ENCODE data around the gene NOL3.

NOL3 gene

GRCh38 chr16:67206838-67207248 lies 36.5 kb downstream of the NOL3 start:
- DNase-seq (ENCODE audit: low read depth), result no peak

DNA sequence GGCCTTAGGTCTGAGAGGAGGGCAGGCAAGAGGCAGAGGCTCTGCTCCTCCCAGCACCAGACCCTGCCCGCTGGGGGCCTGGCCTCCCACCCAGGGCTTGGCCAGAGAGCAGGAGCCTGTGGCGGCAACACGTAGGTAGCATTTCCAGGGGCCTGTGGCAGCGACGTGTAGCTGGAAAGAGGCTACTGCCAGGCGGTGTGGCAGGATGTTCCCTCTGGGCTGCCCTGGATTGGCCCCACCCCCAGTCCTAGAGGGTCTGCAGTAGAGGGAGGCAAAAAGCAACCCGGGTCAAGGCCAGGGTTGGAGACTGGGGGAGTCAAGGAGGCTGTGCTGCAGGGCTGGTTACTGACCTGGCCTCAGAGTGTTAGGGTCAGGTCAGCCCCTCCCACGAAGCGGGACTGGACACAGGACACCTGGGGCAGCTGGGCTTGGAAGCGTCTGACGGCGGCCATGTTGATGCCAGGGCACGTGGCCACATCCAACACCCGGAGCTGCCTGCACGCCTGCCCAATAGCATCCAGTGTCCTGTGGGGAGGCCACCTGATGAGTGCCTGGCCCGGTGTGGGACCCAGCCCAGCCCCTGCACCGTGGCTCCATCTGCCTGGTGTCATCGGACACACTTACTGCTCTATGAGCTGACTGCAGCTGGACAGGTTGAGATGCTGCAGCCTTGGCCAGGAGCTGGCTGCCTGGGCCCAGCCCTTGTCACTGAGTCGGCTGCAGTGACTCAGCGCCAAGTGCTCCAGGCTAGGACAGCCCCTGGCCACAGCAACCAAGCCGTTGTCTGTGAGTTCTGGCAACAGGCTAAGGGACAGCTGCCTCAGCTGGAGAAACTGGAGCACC lies 37.1 kb downstream of the NOL3 start:
- DNase-seq (ENCODE audit: low read depth), result no peak

DNA sequence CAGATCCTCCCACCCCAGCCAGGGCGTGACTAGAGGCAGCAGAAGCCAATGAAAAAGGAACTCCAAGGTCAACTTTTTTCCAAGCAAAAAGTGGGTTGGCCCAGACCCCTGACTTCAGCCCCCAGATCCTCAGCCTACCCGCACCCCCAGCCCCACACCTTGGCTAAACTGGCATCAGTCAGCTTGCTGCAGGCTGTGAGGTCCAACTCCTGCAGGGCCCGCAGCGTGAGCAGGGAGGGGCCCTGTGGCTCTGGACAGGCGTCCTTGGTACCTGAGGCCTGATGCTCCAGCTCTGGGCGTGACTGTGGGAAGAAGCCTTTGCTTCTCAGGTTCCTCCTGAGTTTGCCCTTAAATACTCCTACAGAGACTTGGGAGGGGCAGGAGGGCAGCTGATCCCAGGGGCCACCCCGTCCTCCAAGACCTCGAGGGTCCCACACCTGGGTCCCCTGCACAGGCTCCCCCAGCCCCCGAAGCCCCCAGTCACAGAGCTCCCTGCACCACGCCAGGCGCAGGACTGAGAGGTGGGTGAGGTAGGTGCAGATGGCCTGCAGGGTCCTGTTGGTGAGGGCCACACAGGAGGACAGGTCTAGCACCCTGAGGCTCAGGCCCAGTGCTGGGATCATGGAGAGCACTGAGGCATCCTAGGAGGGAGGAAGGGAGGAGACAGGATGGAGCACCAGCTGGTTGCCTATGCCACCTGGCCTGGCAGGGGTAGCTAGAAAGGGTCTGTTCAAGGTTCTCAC lies 38.0 kb downstream of the NOL3 start:
- DNase-seq (ENCODE audit: low read depth), result no peak

DNA sequence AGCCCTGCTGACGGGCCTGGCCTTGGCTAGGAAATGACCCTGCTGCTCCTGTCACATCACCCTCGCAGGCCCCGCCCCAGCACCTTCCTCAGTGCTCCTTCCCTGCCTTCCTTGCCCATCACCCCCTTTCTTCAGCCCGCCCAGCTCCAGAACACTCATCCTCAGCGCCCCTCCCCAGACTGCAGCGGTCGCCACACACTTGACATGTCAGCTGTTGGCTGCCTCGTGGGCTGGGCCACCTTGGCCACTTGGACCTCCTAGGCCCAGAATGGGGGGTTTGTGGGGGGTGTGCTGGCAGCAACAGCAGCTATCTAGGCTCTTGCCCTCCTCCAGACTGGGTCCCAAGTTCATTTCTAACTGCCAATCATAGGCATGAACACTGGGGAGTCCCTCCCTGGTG lies 39.2 kb downstream of the NOL3 start:
- no peak for DNase-seq (ENCODE audit: low read depth)

- DNase-seq (ENCODE audit: low read depth), result no peak
Measured at GRCh38 chr16:67210069-67210937, 40.0 kb downstream of the NOL3 start.

DNA sequence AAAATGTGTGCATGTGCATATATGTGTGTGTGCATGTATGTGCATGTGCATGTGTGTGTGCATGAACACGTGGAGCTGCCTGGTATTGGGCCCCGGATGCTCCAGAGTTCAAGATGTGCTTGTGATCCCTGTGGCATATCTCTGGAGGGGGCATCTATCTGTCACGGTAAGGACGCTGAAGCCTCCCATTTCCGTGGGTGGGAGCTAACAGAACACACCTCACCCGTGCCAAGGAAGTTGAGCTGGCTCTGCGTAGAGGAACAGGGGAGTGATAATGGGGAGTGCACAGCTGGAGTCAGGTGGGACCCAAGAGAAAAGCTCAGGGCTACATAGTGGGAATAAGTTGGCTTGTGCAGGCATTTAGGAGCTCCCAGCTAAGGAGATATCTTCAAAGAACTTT lies 41.3 kb downstream of the NOL3 start:
- DNase-seq (ENCODE audit: low read depth), result no peak

GRCh38 chr16:67212766-67213165 lies 42.4 kb downstream of the NOL3 start:
- DNase-seq (ENCODE audit: low read depth), result no peak

DNA sequence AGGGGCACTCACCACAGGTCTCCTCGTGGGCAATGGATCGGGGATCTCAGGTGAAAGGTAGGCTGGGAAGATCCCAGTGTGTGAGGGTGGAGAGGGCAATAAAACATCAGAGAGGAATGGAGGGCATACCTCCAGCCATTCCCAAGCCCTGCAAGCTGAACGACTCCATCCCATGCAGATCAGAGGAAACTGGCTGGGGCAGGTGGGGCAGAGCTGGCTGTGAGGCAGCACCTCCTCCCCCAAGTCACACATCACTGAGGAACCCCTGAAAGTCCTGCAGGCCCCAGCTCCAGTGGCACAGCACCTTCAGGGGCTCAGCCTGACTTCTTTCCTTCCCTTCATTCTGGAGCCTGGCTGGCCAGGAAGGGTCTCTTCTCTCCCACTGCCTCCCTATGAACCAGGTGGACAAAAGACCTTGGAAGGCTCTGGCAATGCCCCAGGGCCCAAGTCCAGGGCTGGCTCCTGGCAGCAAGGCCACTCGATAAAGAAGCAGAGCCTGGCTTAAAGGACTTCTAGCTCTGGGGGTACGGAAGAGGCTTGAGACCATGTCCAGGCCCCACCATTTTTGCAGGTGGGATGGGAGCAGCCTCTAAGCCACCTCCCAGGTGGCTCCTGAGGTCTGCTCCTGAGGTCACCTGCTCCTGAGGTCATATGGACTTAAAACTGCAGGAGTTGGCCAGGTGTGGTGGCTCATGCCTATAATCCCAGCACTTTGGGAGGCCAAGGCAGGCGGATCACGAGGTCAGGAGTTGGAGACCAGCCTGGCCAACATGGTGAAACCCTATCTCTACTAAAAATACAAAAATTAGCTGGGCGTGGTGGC lies 43.1 kb downstream of the NOL3 start:
- DNase-seq (ENCODE audit: low read depth), result no peak

- DNase-seq (ENCODE audit: low read depth), result no peak
Measured at GRCh38 chr16:67215706-67216105, 45.4 kb downstream of the NOL3 start.

- no peak for DNase-seq (ENCODE audit: low read depth)
Measured at GRCh38 chr16:67216612-67217490, 46.5 kb downstream of the NOL3 start.

DNA sequence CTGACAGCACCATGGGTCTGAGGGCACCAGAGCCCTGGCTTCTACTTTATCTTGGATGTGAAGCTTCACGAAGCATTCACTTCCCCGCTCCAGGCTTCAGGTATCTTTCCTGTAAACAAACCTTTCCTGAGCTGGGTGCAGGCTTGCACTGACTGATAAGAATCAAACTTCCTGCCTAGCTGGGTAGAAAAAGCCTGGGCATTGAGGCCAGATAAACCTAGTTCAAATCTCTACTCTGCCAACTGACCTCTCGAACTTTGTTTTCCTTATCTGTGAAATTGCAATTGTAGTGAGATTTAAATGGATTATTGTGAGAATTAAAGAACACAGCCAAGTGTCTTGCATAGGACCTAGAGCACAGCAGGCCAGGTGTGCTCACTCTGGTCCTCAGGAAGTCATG lies 53.7 kb downstream of the NOL3 start:
- no peak for DNase-seq (ENCODE audit: low read depth)
